NT2/D1 (cell line): ENCODE results near the gene RAB12.

Experiments
- SUZ12 ChIP-seq: IDR thresholded peaks from 2 replicates; pipeline ENCODE4 v1.6.1; 2011; ENCODE audit not compliant: insufficient read length, insufficient read depth; ENCODE audit errors: extremely low read depth
- YY1 ChIP-seq: IDR thresholded peaks from 2 replicates; pipeline ENCODE4 v1.6.1; 2011; ENCODE audit not compliant: insufficient read length, insufficient read depth
- ZNF274 ChIP-seq: IDR thresholded peaks from 2 replicates; pipeline ENCODE4 v1.6.1; 2011; ENCODE audit warnings: mild to moderate bottlenecking, low read depth, low read length

- TF ChIP-seq ZNF274 (no peak), YY1 (no peak), SUZ12 (no peak)
These were observed 14.4 kb downstream of the RAB12 start for GRCh38 chr18:8623549-8624106.
